PC-3 (cell line): ENCODE data around the gene TRPM5. TPM values are rescaled to one million over a fixed set of nuclear protein-coding genes. Genes with fewer than 3 reads are reported as not detected.

Experiments used
- ATAC-seq: fragments of 200-7000 bp; cut with Tn5 transposase; 2 replicates; pipeline ENCODE4 v1.9.1; 2020; ENCODE audit warnings: mild to moderate bottlenecking, moderate library complexity
- BruUV-seq: library from RNA; stranded (reverse); fragments of 400-500 nt; replicated peaks from 2 replicates; lab custom pipeline; 2021; lab: Mats Ljungman, UMichigan
- CTCF ChIA-PET: fragments of 300-600 bp; sonication (Branson Sonifier 250); formaldehyde crosslinking; loops from one replicate; lab custom pipeline; 2022; ENCODE audit warnings: antibody characterized with exemption; lab: Charles Lee
- POLR2A ChIA-PET: fragments of 300-600 bp; sonication (Branson Sonifier 250); formaldehyde crosslinking; loops from one replicate; lab custom pipeline; 2022; ENCODE audit warnings: antibody characterized with exemption; ENCODE audit not compliant: unreplicated experiment; lab: Charles Lee
- DNase-seq: peaks from one replicate; pipeline ENCODE4 v3.0.0-alpha.2; 2015
- H2AFZ ChIP-seq: fragments of 300-600 bp; sonication (generic); 2 replicates; pipeline ENCODE4 v1.6.0; 2016; ENCODE audit warnings: antibody characterized with exemption, low read length
- H3F3A ChIP-seq: fragments of 300-600 bp; sonication (generic); one replicate; pipeline ENCODE4 v1.6.0; 2017; ENCODE audit warnings: antibody characterized with exemption, low read length, control low read depth, mild to moderate bottlenecking; ENCODE audit not compliant: unreplicated experiment
- H3K27ac ChIP-seq: fragments of 300-600 bp; sonication (generic); 2 replicates; pipeline ENCODE4 v1.5.1; 2016; ENCODE audit warnings: mild to moderate bottlenecking, low read length
- H3K27me3 ChIP-seq: fragments of 300-600 bp; sonication (generic); 2 replicates; pipeline ENCODE4 v1.6.1; 2016; ENCODE audit warnings: low read length, mixed read lengths
- H3K36me3 ChIP-seq: fragments of 300-600 bp; sonication (generic); 2 replicates; pipeline ENCODE4 v1.6.1; 2016; ENCODE audit warnings: low read depth, mixed run types, low read length, mixed read lengths
- H3K4me1 ChIP-seq: fragments of 300-600 bp; sonication (generic); 2 replicates; pipeline ENCODE4 v1.5.1; 2016; ENCODE audit warnings: low read length; ENCODE audit not compliant: insufficient read depth
- H3K4me2 ChIP-seq: fragments of 300-600 bp; sonication (generic); 2 replicates; pipeline ENCODE4 v1.6.0; 2016; ENCODE audit warnings: low read length
- H3K4me3 ChIP-seq: fragments of 300-600 bp; sonication (generic); 2 replicates; pipeline ENCODE4 v1.5.1; 2016; ENCODE audit warnings: mild to moderate bottlenecking, low read length, mixed read lengths
- H3K79me2 ChIP-seq: fragments of 300-600 bp; sonication (generic); 2 replicates; pipeline ENCODE4 v1.6.1; 2017; ENCODE audit warnings: low read length, mixed read lengths
- H3K9ac ChIP-seq: fragments of 300-600 bp; sonication (generic); 2 replicates; pipeline ENCODE4 v1.6.0; 2016; ENCODE audit warnings: mild to moderate bottlenecking, low read length
- H3K9me2 ChIP-seq: fragments of 300-600 bp; sonication (generic); replicated peaks from 2 replicates; pipeline ENCODE4 v1.6.1; 2016; ENCODE audit warnings: mixed run types, low read length, mixed read lengths
- H3K9me3 ChIP-seq: fragments of 300-600 bp; sonication (generic); 2 replicates; pipeline ENCODE4 v1.6.1; 2016; ENCODE audit warnings: low read length, mixed read lengths
- H4K20me1 ChIP-seq: fragments of 300-600 bp; sonication (generic); 2 replicates; pipeline ENCODE4 v1.6.1; 2016; ENCODE audit warnings: low read length, mixed read lengths
- CTCF ChIP-seq: fragments of 300-600 bp; sonication (generic); conservative IDR thresholded peaks from 2 replicates; pipeline ENCODE4 v1.5.1; 2017; ENCODE audit warnings: antibody characterized with exemption, low read depth, mild to moderate bottlenecking, low read length
- EZH2 ChIP-seq: fragments of 300-600 bp; sonication (generic); IDR thresholded peaks from one replicate; pipeline ENCODE4 v1.6.1; 2017; ENCODE audit warnings: antibody characterized with exemption, mild to moderate bottlenecking, low read length; ENCODE audit not compliant: unreplicated experiment
- EZH2phosphoT487 ChIP-seq: fragments of 300-600 bp; sonication (generic); IDR thresholded peaks from 2 replicates; pipeline ENCODE4 v1.6.1; 2018; ENCODE audit warnings: mild to moderate bottlenecking, antibody characterized with exemption, low read length, borderline replicate concordance
- intact Hi-C: fragments of 100-400 bp; cut with micrococcal nuclease; formaldehyde crosslinking; loops from 2 replicates; pipeline ENCODE4 v1.9.0; 2023
- total RNA-seq: library from RNA; depleted of rRNA; stranded (reverse); fragments of >200 nt; gene quantifications from 2 replicates; pipeline ENCODE4 v1.2.3, GENCODE V29; 2014

The TRPM5 gene
- total RNA-seq, 1 experiment from 2014 or later = not detected

- no peaks in the 10 kb centered on the region for H3F3A ChIP-seq
- H4K20me1 ChIP-seq = no peaks in the 10 kb centered on the region
- H3K9ac ChIP-seq = no peak overlapping the region
- BruUV-seq = no TSS peak
- no peak overlapping the region for H3K4me3 ChIP-seq
- H3K27me3 ChIP-seq = no peaks in the 10 kb centered on the region
- intact Hi-C loops = no loop called here
- ATAC-seq (no peak), DNase-seq (no peak)
- H3K36me3 ChIP-seq = no peaks in the 10 kb centered on the region
- H3K4me2 ChIP-seq = no peak overlapping the region
- no peak for TF ChIP-seq CTCF
- TF ChIP-seq EZH2phosphoT487 = no peak
- no peak for TF ChIP-seq EZH2
- no peaks in the 10 kb centered on the region for H3K9me3 ChIP-seq
- H3K27ac ChIP-seq = no peak overlapping the region
- no peak overlapping the region for H2AFZ ChIP-seq
- ChIA-PET CTCF (interaction anchor here (1.0 kb wide), 1 partner anchor 115 kb away, joined by 3 read pairs; no protein-coding TSS in a partner anchor), POLR2A (interaction anchor here (0.8 kb wide), 1 partner anchor 18 kb away, joined by 4 read pairs; the partner anchor contains the start of gene TSSC4)
- no peaks in the 10 kb centered on the region for H3K9me2 ChIP-seq
- no peaks in the 10 kb centered on the region for H3K79me2 ChIP-seq
- 0 out of 2 replicates have a peak, but pooled peaks cover 3% of the 10 kb centered on the region for H3K4me1 ChIP-seq
These were observed 26.2 kb downstream of the TRPM5 start for GRCh38 chr11:2417856-2418692.

GRCh38 chr11:2416765-2417164 is 27.5 kb downstream of the TRPM5 start:
- no peak for ATAC-seq
- Histone ChIP-seq H3K27ac (no peak overlapping the region), H3K9me3 (no peaks in the 10 kb centered on the region), H3K27me3 (no peaks in the 10 kb centered on the region), H3K4me1 (0 out of 2 replicates have a peak, but pooled peaks cover 3% of the 10 kb centered on the region), H3K36me3 (no peaks in the 10 kb centered on the region), H3F3A (no peaks in the 10 kb centered on the region), H3K79me2 (no peaks in the 10 kb centered on the region), H3K9ac (no peak overlapping the region), H3K4me3 (no peak overlapping the region), H2AFZ (no peak overlapping the region), H3K4me2 (no peak overlapping the region), H3K9me2 (no peaks in the 10 kb centered on the region), H4K20me1 (no peaks in the 10 kb centered on the region)
- POLR2A ChIA-PET = interaction anchor here (0.8 kb wide), 1 partner anchor 16 kb away, joined by 4 read pairs; the partner anchor contains the start of gene TSSC4
- CTCF ChIA-PET = interaction anchor here (0.7 to 1.0 kb wide), 2 partner anchors 114 to 495 kb away, joined by 3 read pairs; no protein-coding TSS in a partner anchor
- DNase-seq = no peak
- intact Hi-C loops = no loop called here
- TF ChIP-seq EZH2phosphoT487 = no peak
- no peak for TF ChIP-seq EZH2
- no peak for TF ChIP-seq CTCF
- no TSS peak for BruUV-seq
